Right lobe of liver (tissue), 6 donors: ENCODE measurements around the gene MYMK. TPM values are rescaled to one million over a fixed set of nuclear protein-coding genes. Genes with fewer than 3 reads are reported as not detected.

ENCODE experiments used
- ATAC-seq, 4 donors: fragments of 200-7000 bp; cut with Tn5 transposase; one replicate each; pipeline ENCODE4 v1.9.1; 2020; ENCODE audit warnings: mild to moderate bottlenecking in 4 of 4, moderate library complexity in 4 of 4
- DNase-seq, 3 donors: peaks; one replicate each; pipeline ENCODE4 v3.0.0-alpha.2; 2020
- H3K27ac ChIP-seq, 3 donors: fragments of 200-600 bp; one replicate each; pipeline ENCODE4 v1.8.0; 2022
- H3K27me3 ChIP-seq, 2 donors: fragments of 200-600 bp; one replicate each; pipeline ENCODE4 v1.8.0; 2022
- H3K36me3 ChIP-seq, 4 donors: fragments of 200-600 bp; sonication (generic) in 1 of 4; one replicate each; pipeline versions ENCODE4 v1.5.1 to v1.8.0; 2017 to 2022; ENCODE audit warnings: control low read depth in 1 of 4
- H3K4me1 ChIP-seq, 4 donors: fragments of 200-600 bp; sonication (generic) in 1 of 4; one replicate each; pipeline versions ENCODE4 v1.5.1 to v1.8.0; 2017 to 2022; ENCODE audit warnings: control low read depth in 1 of 4
- H3K4me3 ChIP-seq, 3 donors: fragments of 200-600 bp; one replicate each; pipeline ENCODE4 v1.8.0; 2022
- H3K9me3 ChIP-seq, 4 donors: fragments of 200-600 bp; sonication (generic) in 1 of 4; one replicate each; pipeline versions ENCODE4 v1.5.1 to v1.8.0; 2017 to 2022; ENCODE audit warnings: control low read depth in 1 of 4
- CTCF ChIP-seq, 4 donors: fragments of 200-600 bp in 3 of 4; fragments of 450-650 bp in 1 of 4; IDR thresholded peaks; one replicate each; pipeline versions ENCODE4 v1.5.1 to v1.8.0; 2016 to 2022; ENCODE audit warnings: antibody characterized with exemption in 4 of 4, mild to moderate bottlenecking in 2 of 4
- POLR2A ChIP-seq: fragments of 450-650 bp; IDR thresholded peaks from one replicate; pipeline ENCODE4 v1.6.1; 2017; ENCODE audit warnings: antibody characterized with exemption, mild to moderate bottlenecking
- WGBS: methylation state at CpG from one replicate; pipeline ENCODE4 v1.1.6; 2018; ENCODE audit warnings: low coverage, low lambda C conversion rate; ENCODE audit not compliant: insufficient coverage; ENCODE audit errors: missing lambda C conversion rate; 5-methylcytosine and 5-hydroxymethylcytosine counted together
- intact Hi-C, 2 donors: fragments of 100-400 bp; cut with DNase I; formaldehyde crosslinking; loops; one replicate each; pipeline versions ENCODE4 v1.11.2 to v1.14.1; 2022
- total RNA-seq, 6 experiments: library from RNA; depleted of rRNA in 2 of 6; stranded (reverse); fragments of >200 nt in 2 of 6; fragmentation: NEBNext Ultra II Directional in 3 of 6; extraction: Animal tissue kit (Norgen Biotek cat#: 25700) in 3 of 6; gene quantifications; one replicate each; pipeline versions ENCODE4 v1.1.0 to v1.2.4, GENCODE V29; 2016 to 2023
- donor health status: DM: no; HTN: yes; CAD: no.
- donor health status: DM: no; HTN: no; CAD: no.
- donor health status: DM: no; HTN: no; CAD: no.
- donor health status: DM: no; HTN: yes; CAD: no.
- donor health status: DM: no; HTN: yes; CAD: no.

MYMK gene
- total RNA-seq, 6 experiments from 2014 or later = not detected

- H3K27me3 ChIP-seq = no peaks in the 10 kb centered on the region
- DNase-seq (no peak), ATAC-seq (no peak)
- WGBS = 88% methylated on average over 4 of the region's 13 CpGs
- no peak overlapping the region for H3K27ac ChIP-seq
- no peak for TF ChIP-seq POLR2A
- no peak for TF ChIP-seq CTCF (IDR thresholded peaks at IDR 0.05)
- H3K4me3 ChIP-seq = no peak overlapping the region
- no peaks in the 10 kb centered on the region for H3K9me3 ChIP-seq
- intact Hi-C loops = no loop called here
- H3K36me3 ChIP-seq = no peaks in the 10 kb centered on the region
- peaks cover 0 to 11% (median 0%) of the 10 kb centered on the region in 4 donors for H3K4me1 ChIP-seq
Measured at GRCh38 chr9:133542002-133542401, 17.2 kb upstream of the MYMK start.

- DNase-seq (no peak), ATAC-seq (no peak)
- H3K36me3 ChIP-seq = no peaks in the 10 kb centered on the region
- H3K4me3 ChIP-seq = no peak overlapping the region
- intact Hi-C loops = no loop called here
- 100% methylated on average over 2 of the region's 18 CpGs for WGBS
- H3K27ac ChIP-seq = no peak overlapping the region
- H3K4me1 ChIP-seq = peaks cover 0 to under 1% (median 0%) of the 10 kb centered on the region in 4 donors
- no peaks in the 10 kb centered on the region for H3K27me3 ChIP-seq
- no peaks in the 10 kb centered on the region for H3K9me3 ChIP-seq
- TF ChIP-seq POLR2A (no peak), CTCF (IDR thresholded peaks at IDR 0.05) (no peak)
Measured at GRCh38 chr9:133540698-133541025, 15.9 kb upstream of the MYMK start.

GRCh38 chr9:133539991-133540697 is 15.4 kb upstream of the MYMK start:
- Histone ChIP-seq H3K36me3 (no peaks in the 10 kb centered on the region), H3K27me3 (no peaks in the 10 kb centered on the region), H3K4me3 (no peak overlapping the region), H3K4me1 (peaks cover 0 to 3% (median 1%) of the 10 kb centered on the region in 4 donors), H3K27ac (peak overlapping the region in 1 of 3 donors; percentile 33), H3K9me3 (no peaks in the 10 kb centered on the region)
- TF ChIP-seq POLR2A (no peak), CTCF (IDR thresholded peaks at IDR 0.05) (no peak)
- no peak for DNase-seq
- intact Hi-C loops = no loop called here
- peak in 3 of 4 donors; percentile 1 to 15 (median 11) for ATAC-seq
- WGBS = 52% methylated on average over 3 of the region's 22 CpGs

- no peaks in the 10 kb centered on the region for H3K36me3 ChIP-seq
- peak; percentile 37 to 64 (median 58) for ATAC-seq
- peak overlapping the region in 1 of 3 donors; percentile 7 for H3K4me3 ChIP-seq
- DNase-seq = peak in 1 of 3 donors; percentile 52
- TF ChIP-seq POLR2A = no peak
- TF ChIP-seq CTCF (IDR thresholded peaks at IDR 0.05) = no peak
- intact Hi-C loops = no loop called here
- H3K27ac ChIP-seq = peak overlapping the region in 1 of 3 donors; percentile 33
- WGBS = 62% methylated on average over 7 of the region's 47 CpGs
- H3K27me3 ChIP-seq = no peaks in the 10 kb centered on the region
- H3K4me1 ChIP-seq = peaks cover 0 to 13% (median 6%) of the 10 kb centered on the region in 4 donors
- no peaks in the 10 kb centered on the region for H3K9me3 ChIP-seq
Measured at GRCh38 chr9:133538851-133539833, 14.4 kb upstream of the MYMK start.
